ENCODE measurements around the gene CCDC88C. TPM values are rescaled to one million over a fixed set of nuclear protein-coding genes. Genes with fewer than 3 reads are reported as not detected.

The CCDC88C gene
- total RNA-seq, 1 donor = under 0.01 TPM

DNA sequence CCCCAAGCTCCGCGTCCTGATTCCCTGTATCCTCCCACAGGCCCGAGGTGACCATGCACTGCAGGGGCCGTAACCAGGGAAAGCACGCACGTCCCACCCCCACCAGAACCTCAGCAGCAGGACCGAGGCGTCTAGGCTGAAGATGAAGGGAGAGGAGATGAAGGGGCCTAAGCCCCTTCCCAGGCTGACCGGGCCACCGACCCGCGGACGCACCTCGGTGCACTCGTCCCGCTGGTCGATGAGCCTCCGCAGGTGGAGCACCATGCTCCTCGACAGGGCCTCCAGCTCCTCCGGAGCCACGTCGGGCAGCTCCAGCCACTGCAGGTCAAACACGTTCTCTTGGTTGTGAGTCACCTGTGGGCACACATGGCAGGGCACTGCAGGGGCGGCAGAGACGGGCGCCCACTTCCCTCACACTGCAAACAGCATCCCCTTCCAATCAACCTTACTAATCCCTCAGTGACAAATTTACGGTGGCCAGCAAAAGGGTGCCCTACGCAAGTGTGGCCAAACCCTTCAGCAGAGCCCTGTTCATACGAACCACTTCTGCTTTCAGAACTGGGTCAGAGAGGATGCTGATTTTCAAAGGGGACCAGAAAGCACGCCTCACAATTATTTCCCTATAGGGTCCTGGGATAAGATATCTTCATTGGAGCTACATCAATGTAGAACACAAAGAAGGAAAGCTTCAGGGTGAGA is 77.8 kb downstream of the CCDC88C start:
- H3K4me3 ChIP-seq (ENCODE audit: low read depth, low read length) = no peak overlapping the region
- TF ChIP-seq, protein P1, sequence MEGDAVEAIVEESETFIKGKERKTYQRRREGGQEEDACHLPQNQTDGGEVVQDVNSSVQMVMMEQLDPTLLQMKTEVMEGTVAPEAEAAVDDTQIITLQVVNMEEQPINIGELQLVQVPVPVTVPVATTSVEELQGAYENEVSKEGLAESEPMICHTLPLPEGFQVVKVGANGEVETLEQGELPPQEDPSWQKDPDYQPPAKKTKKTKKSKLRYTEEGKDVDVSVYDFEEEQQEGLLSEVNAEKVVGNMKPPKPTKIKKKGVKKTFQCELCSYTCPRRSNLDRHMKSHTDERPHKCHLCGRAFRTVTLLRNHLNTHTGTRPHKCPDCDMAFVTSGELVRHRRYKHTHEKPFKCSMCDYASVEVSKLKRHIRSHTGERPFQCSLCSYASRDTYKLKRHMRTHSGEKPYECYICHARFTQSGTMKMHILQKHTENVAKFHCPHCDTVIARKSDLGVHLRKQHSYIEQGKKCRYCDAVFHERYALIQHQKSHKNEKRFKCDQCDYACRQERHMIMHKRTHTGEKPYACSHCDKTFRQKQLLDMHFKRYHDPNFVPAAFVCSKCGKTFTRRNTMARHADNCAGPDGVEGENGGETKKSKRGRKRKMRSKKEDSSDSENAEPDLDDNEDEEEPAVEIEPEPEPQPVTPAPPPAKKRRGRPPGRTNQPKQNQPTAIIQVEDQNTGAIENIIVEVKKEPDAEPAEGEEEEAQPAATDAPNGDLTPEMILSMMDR (IDR thresholded peaks at IDR 0.05; ENCODE audit: insufficient read depth, low read depth, low read length) = no peak
- DNase-seq (ENCODE audit: low read depth) = no peak

DNA sequence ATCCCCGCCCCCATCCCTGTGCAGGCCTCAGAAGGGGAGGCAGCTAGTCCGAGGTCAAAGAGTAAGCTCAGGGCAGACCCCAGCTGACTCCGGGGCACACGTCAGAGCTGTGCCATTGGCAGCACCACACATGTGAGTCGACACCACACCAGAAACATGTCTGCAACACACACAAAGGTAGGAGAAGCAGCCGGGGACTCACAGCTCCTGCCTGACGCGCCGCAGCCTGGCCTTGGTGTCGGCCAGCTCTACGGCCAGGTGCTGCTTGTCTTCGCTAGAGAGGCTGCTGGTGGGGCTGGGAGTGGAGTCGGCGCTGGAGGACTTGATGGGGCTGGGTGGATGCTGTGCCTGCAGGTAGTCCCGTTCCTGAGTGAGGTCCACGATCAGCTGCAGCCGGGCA is 78.5 kb downstream of the CCDC88C start:
- DNase-seq (ENCODE audit: low read depth) = no peak
- TF ChIP-seq, protein P1 (IDR thresholded peaks at IDR 0.05; ENCODE audit: insufficient read depth, low read depth, low read length) = no peak
- H3K4me3 ChIP-seq (ENCODE audit: low read depth, low read length) = no peak overlapping the region

DNA sequence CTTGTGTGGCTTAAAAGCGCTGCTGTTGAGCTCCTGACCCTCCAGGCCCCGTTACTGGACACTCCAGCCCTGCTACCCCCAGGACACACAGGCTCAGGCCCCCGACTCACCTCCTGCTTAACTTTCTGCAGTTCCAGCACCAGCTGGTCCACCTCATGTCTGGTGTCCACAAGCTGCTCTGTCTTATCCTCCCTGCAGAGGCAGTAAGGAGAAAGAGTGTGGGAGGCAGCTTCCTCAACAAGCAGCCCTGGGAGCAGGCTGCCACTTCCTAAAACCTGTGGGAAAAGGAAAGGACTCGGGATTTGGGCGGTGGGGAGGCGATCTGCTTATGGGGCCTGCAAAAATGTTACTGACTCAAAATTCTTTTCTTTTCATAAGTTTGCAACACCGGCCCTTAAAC is 79.2 kb downstream of the CCDC88C start:
- no peak for DNase-seq (ENCODE audit: low read depth)
- no peak overlapping the region for H3K4me3 ChIP-seq (ENCODE audit: low read depth, low read length)
- TF ChIP-seq, protein P1 (IDR thresholded peaks at IDR 0.05; ENCODE audit: insufficient read depth, low read depth, low read length) = no peak

DNA sequence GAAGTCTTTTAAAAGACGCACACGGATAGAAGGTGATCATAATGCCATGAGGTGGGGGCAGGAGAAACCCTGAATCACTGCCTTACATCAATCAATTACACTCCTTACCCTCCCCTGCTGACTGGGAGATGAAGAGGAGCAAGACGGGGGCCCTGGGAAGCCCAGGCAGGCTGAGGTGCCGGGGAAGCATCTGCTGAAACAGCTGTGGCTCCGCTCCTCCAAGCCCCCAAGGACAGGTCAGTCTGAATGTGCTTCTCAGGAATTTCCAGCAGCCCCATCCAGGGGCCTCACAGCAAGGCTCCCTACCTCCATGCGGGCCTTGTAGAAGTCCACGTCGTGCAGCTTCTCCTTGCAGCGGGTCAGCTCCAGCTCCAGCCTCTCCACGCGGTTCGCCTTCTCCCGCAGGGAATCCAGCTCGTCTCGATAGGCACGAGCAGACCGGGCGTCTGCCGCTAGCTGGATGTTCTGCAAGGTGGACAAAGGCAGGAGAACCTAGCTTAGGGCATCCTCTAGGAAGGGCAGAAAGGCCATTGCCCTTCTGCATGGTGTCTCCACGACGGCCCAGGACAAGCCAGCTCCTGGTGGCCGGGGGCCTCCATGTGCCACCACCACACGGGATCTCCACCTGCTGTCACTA is 79.8 kb downstream of the CCDC88C start:
- TF ChIP-seq, protein P1 (IDR thresholded peaks at IDR 0.05; ENCODE audit: insufficient read depth, low read depth, low read length) = no peak
- no peak overlapping the region for H3K4me3 ChIP-seq (ENCODE audit: low read depth, low read length)
- DNase-seq (ENCODE audit: low read depth) = no peak

DNA sequence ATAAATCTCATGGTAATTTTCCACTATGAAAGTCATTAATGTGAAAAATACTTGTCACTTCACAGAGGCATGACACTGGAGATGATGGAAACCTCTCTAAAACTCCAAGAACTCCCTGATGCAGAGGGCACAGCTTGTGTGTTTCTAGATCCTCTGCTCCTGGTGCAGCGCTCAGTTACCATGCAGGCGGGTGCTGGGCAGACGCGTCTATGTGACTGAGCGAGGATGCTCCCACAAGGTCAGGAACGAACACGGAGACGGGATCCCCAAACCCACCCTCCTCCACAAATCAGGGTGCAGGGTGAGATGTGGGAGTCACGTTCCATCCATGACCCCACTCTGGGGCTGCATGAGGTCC is 81.5 kb downstream of the CCDC88C start:
- no peak overlapping the region for H3K4me3 ChIP-seq (ENCODE audit: low read depth, low read length)
- no peak for DNase-seq (ENCODE audit: low read depth)
- TF ChIP-seq, protein P1 (IDR thresholded peaks at IDR 0.05; ENCODE audit: insufficient read depth, low read depth, low read length) = no peak

DNA sequence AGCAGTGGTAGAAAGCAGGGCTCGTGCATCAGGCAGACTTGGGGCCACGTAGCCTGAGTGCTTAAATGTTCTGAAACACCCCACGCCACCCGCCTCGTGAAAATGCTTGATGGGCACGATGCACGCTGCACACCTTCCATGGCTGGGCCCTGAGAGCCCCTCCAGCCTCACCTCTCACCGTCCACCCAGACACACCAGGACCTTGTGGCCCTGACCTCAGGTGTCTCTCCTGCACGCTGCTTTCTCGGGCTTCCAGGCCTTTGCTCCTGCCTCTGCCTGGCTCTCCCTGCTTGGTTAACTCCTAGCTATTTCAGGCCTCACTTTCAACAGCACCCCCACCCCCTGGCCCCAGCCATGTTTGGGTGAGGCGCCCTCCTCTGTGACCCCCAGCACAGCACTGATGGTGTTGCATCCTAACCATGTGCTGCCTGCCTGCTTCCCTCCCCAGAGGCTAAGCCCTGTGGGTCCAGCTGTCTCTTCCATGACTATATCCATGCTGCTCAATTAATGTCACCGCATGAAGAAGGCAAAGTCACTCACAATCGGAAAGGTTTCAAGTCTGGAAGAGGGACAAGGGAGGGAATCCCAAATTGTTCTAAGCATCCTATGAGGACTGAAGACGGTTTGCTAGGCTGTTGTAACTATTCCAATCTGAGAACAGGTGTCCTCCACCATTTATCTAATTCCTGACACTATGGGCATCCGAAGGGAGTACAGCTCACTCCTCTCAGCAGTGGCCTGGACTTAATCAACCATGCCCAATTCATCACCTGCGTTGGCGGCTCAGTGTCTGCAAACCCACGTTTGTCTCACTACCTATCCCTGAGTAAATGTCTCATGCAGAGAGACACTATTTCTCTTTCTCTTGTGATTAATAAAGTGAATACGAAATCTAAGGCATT is 82.2 kb downstream of the CCDC88C start:
- TF ChIP-seq, protein P1 (IDR thresholded peaks at IDR 0.05; ENCODE audit: insufficient read depth, low read depth, low read length) = no peak
- H3K4me3 ChIP-seq (ENCODE audit: low read depth, low read length) = no peak overlapping the region
- DNase-seq (ENCODE audit: low read depth) = no peak

Measured in fibroblast of villous mesenchyme (primary cell).